Endodermal cell (in vitro differentiated cells): ENCODE measurements around the gene KCTD21. TPM values are rescaled to one million over a fixed set of nuclear protein-coding genes. Genes with fewer than 3 reads are reported as not detected.

Experiments
- DNase-seq: peaks from one replicate; pipeline ENCODE4 v3.0.0-alpha.2; 2017
- H3K27ac ChIP-seq: 2 replicates; pipeline ENCODE4 v1.5.1; 2013; ENCODE audit warnings: mild to moderate bottlenecking, low read depth, low read length, moderate library complexity
- H3K27me3 ChIP-seq: 2 replicates; pipeline ENCODE4 v1.6.1; 2013; ENCODE audit warnings: mild to moderate bottlenecking, low read length, moderate library complexity; ENCODE audit not compliant: insufficient read depth, control insufficient read depth, poor library complexity, severe bottlenecking
- H3K36me3 ChIP-seq: 2 replicates; pipeline ENCODE4 v1.7.0; 2013; ENCODE audit warnings: mild to moderate bottlenecking, low read length, moderate library complexity; ENCODE audit not compliant: control insufficient read depth, insufficient read depth
- H3K4me1 ChIP-seq: one replicate; pipeline ENCODE4 v1.7.0; 2013; ENCODE audit warnings: low read length; ENCODE audit not compliant: control insufficient read depth, insufficient read depth
- H3K4me3 ChIP-seq: 2 replicates; pipeline ENCODE4 v1.5.1; 2013; ENCODE audit warnings: mild to moderate bottlenecking, low read length, moderate library complexity
- H3K9ac ChIP-seq: 2 replicates; pipeline ENCODE4 v1.6.1; 2013; ENCODE audit warnings: mild to moderate bottlenecking, low read length, moderate library complexity; ENCODE audit not compliant: poor library complexity, severe bottlenecking; ENCODE audit errors: extremely low read depth
- H3K9me3 ChIP-seq: 2 replicates; pipeline ENCODE4 v1.6.1; 2013; ENCODE audit warnings: mild to moderate bottlenecking, low read length, moderate library complexity; ENCODE audit not compliant: control insufficient read depth
- H3K27ac Mint-ChIP-seq: 2 replicates; pipeline ENCODE4 v1.8.0; 2020; ENCODE audit warnings: mixed read lengths
- H3K27me3 Mint-ChIP-seq: 2 replicates; pipeline ENCODE4 v1.8.0; 2021; ENCODE audit warnings: mild to moderate bottlenecking, mixed read lengths; ENCODE audit not compliant: insufficient read depth
- H3K36me3 Mint-ChIP-seq: 2 replicates; pipeline ENCODE4 v1.8.0; 2020; ENCODE audit warnings: low read depth, mixed read lengths
- H3K4me1 Mint-ChIP-seq: 2 replicates; pipeline ENCODE4 v1.8.0; 2020; ENCODE audit warnings: mixed read lengths
- H3K4me3 Mint-ChIP-seq: 2 replicates; pipeline ENCODE4 v1.8.0; 2020; ENCODE audit warnings: mild to moderate bottlenecking, moderate library complexity, mixed read lengths
- H3K9me3 Mint-ChIP-seq: 2 replicates; pipeline ENCODE4 v1.8.0; 2020; ENCODE audit warnings: mild to moderate bottlenecking, mixed read lengths
- whole genome bisulfite sequencing, 2 experiments: methylation state at CpG; one replicate each; pipeline versions ENCODE4 v1.1.5 to v1.1.7; 2013; ENCODE audit warnings: missing lambda C conversion rate in 2 of 2, mixed read lengths in 1 of 2; ENCODE audit not compliant: insufficient coverage in 1 of 2, insufficient read length in 1 of 2; 5-methylcytosine and 5-hydroxymethylcytosine counted together
- total RNA-seq, 2 donors: library from RNA; stranded (reverse); fragmentation: NEBNext Ultra II Directional in 1 of 2; extraction: Animal tissue kit (Norgen Biotek cat#: 25700) in 1 of 2; gene quantifications; 2 replicates in 1 of 2; 3 replicates in 1 of 2; pipeline ENCODE4 v1.2.1, GENCODE V29; 2021
- TF ChIP-seq, protein P1 (sequence below): fragments of 200-600 bp; sonication (generic); conservative IDR thresholded peaks from 2 replicates; pipeline ENCODE4 v1.5.0; 2021; ENCODE audit warnings: antibody characterized with exemption, mild to moderate bottlenecking

Gene KCTD21
- total RNA-seq, 2 donors from 2014 or later = 4.1 to 4.6 TPM

DNA sequence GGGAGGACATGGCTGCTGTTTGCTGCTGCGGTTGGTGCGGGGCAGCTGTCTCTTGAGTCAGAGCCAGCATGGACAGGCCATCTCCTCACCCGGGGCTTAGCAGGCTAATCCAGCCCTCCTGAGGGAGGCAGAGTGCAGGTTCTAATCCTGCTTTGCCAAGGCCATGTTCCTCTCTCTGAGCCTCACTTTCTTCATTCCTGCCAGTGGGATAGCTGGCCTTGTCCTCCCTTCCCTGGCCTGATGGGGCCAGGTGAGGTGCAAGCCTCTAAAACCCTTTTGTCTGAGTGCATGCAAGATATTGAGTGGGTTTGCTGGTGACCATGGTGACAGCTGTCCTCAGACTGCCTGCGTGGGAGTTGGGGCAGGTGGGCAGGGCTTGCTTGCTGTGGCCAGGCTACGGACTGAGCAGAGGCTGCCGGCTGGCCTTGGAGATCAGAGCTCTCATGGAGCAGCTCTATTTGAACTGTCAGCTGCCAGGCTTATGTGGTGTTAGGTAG lies 3.8 kb upstream of the KCTD21 start:
- Histone ChIP-seq H3K9ac (no peak overlapping the region), H3K4me3 (no peak overlapping the region), H3K36me3 (no peaks in the 10 kb centered on the region), H3K27me3 (no peaks in the 10 kb centered on the region), H3K27ac (no peak overlapping the region), H3K9me3 (no peaks in the 10 kb centered on the region), H3K4me1 (peaks cover 12% of the 10 kb centered on the region)
- Mint-ChIP-seq H3K27me3 (peaks cover 17% of the 10 kb centered on the region), H3K36me3 (peaks cover 2% of the 10 kb centered on the region), H3K4me1 (peaks cover 22% of the 10 kb centered on the region), H3K4me3 (no peak overlapping the region), H3K9me3 (no peaks in the 10 kb centered on the region), H3K27ac (no peak overlapping the region)
- no peak for DNase-seq
- 78 to 87% methylated on average over 4 to 6 of the region's 6 CpGs for WGBS, 2 experiments
- TF ChIP-seq, protein P1, sequence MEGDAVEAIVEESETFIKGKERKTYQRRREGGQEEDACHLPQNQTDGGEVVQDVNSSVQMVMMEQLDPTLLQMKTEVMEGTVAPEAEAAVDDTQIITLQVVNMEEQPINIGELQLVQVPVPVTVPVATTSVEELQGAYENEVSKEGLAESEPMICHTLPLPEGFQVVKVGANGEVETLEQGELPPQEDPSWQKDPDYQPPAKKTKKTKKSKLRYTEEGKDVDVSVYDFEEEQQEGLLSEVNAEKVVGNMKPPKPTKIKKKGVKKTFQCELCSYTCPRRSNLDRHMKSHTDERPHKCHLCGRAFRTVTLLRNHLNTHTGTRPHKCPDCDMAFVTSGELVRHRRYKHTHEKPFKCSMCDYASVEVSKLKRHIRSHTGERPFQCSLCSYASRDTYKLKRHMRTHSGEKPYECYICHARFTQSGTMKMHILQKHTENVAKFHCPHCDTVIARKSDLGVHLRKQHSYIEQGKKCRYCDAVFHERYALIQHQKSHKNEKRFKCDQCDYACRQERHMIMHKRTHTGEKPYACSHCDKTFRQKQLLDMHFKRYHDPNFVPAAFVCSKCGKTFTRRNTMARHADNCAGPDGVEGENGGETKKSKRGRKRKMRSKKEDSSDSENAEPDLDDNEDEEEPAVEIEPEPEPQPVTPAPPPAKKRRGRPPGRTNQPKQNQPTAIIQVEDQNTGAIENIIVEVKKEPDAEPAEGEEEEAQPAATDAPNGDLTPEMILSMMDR = no peak

DNA sequence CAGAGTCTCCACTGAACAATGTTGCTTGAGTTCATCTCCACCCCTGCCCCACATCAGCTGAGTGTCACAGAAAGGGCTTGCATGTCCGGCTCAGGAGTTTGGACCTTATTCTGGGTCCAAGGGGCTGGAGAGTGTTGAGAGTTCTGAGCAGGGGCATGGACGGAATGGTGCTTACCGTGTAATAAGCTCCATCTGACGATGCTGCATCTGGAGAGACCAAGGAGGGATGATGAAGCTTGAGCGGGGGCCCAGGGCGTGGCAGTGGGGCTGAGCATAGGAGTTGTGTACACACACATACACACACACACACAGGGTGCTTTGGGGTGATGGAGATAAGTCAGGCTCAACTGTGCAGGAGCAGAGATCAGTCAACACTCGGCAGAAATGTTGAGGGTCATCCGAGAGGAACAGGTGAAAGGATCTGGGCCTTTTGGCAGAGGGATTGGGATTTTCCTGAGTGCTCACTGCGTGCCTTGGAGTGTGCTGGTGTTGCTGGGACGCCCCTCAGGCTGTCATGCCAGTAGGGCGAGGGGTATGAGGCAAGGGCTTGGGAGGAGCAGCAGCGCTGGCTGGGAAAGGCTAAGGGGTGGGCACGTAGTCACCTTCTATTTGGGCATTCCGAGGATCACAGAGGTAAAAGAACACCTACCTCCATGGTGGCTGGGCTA lies 2.6 kb upstream of the KCTD21 start:
- H3K9ac ChIP-seq = no peak overlapping the region
- no peak overlapping the region for H3K27ac Mint-ChIP-seq
- no peak overlapping the region for H3K27ac ChIP-seq
- no peak for DNase-seq
- TF ChIP-seq, protein P1 = no peak
- H3K27me3 ChIP-seq = no peaks in the 10 kb centered on the region
- H3K27me3 Mint-ChIP-seq = peaks cover 22% of the 10 kb centered on the region
- WGBS, 2 experiments = 91 to 94% methylated on average over 12 to 14 of the region's 14 CpGs
- no peak overlapping the region for H3K4me3 Mint-ChIP-seq
- H3K36me3 Mint-ChIP-seq = peaks cover 4% of the 10 kb centered on the region
- no peak overlapping the region for H3K4me3 ChIP-seq
- H3K9me3 ChIP-seq = no peaks in the 10 kb centered on the region
- H3K9me3 Mint-ChIP-seq = no peaks in the 10 kb centered on the region
- H3K4me1 ChIP-seq = peaks cover 12% of the 10 kb centered on the region
- H3K4me1 Mint-ChIP-seq = peaks cover 22% of the 10 kb centered on the region
- H3K36me3 ChIP-seq = no peaks in the 10 kb centered on the region

DNA sequence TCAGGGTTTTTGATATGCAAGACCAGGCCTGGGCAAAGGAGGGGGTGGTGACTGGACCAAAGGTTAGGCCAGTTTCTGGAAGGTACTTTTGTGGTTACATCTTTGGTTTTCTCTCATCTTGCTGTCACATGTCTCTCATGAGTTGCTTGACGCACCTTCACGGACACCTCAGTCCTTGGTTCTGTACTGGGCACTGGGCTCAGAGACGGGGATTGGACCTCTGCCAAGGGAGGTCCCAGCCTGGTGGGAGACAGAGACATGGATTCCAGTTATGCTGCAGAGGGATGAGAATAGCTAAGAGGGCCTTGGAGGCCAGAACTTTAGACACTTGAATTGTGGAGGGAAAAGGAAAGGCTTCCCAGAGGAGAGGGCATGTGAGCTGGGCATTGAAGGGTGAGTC lies 1.9 kb upstream of the KCTD21 start:
- Mint-ChIP-seq H3K9me3 (no peaks in the 10 kb centered on the region), H3K27me3 (peaks cover 22% of the 10 kb centered on the region), H3K27ac (no peak overlapping the region), H3K4me1 (peaks cover 22% of the 10 kb centered on the region), H3K36me3 (peaks cover 4% of the 10 kb centered on the region), H3K4me3 (no peak overlapping the region)
- H3K4me3 ChIP-seq = peak overlapping the region; percentile 84
- no peak overlapping the region for H3K9ac ChIP-seq
- WGBS, 2 experiments = 93% methylated on average over 3 of the region's 3 CpGs; no CpG with 5 or more reads in 1 of the 2 experiments
- H3K36me3 ChIP-seq = no peaks in the 10 kb centered on the region
- no peaks in the 10 kb centered on the region for H3K9me3 ChIP-seq
- H3K4me1 ChIP-seq = peaks cover 12% of the 10 kb centered on the region
- DNase-seq = no peak
- TF ChIP-seq, protein P1 = no peak
- no peak overlapping the region for H3K27ac ChIP-seq
- H3K27me3 ChIP-seq = no peaks in the 10 kb centered on the region
